ENCODE results near the gene PLEKHA5. TPM values are rescaled to one million over a fixed set of nuclear protein-coding genes. Genes with fewer than 3 reads are reported as not detected.

Gene PLEKHA5
- total and polyA plus RNA-seq, 2 of the 4 experiments (the other 2 are of a cell fraction), result 5.3 to 12.2 TPM

- no CpG with 5 or more reads among the region's 4 CpGs for WGBS, 2 experiments (ENCODE audit: extremely low coverage in 2 of 2, insufficient read length in 1 of 2)
- H3K23ac ChIP-seq (ENCODE audit: low read depth, low read length), result no peak overlapping the region
- no peak overlapping the region for H4K8ac ChIP-seq (ENCODE audit: low read depth in 2 of 2, low read length in 2 of 2)
- H2BK120ac ChIP-seq (ENCODE audit: low read depth, low read length), result no peak overlapping the region
- H3K36me3 ChIP-seq (ENCODE audit: control insufficient read depth, insufficient read depth, low read length), result no peaks in the 10 kb centered on the region; the same call in 1 of the 2 replicates
- ChIA-PET POLR2A (ENCODE audit: unreplicated experiment) (no interaction called here), CTCF (no interaction called here)
- intact Hi-C loops (cut with micrococcal nuclease) (no loop called here), dilution Hi-C loops (cut with HindIII; ENCODE audit: low sequenced_read_pairs, unreplicated experiment) (no loop called here), in situ Hi-C loops (cut with MboI; ENCODE audit: low sequenced_read_pairs) (no loop called here)
- no peak overlapping the region for H3K4me3 ChIP-seq (ENCODE audit: insufficient read depth, low read depth, low read length)
- no peak overlapping the region for H3K14ac ChIP-seq (replicated peaks; ENCODE audit: low read depth, low read length)
- H4K5ac ChIP-seq (ENCODE audit: low read depth, low read length), result no peak overlapping the region
- no peak overlapping the region for H3K56ac ChIP-seq (ENCODE audit: extremely low read depth, insufficient read depth, low read length)
- H3K18ac ChIP-seq (ENCODE audit: low read depth, low read length), result no peak overlapping the region
- H4K91ac ChIP-seq (ENCODE audit: insufficient read depth, low read depth, low read length), result no peak overlapping the region
- H2BK15ac ChIP-seq (ENCODE audit: low read depth, low read length), result no peak overlapping the region; the same call in 2 of the 3 replicates
- H4K20me1 ChIP-seq (ENCODE audit: insufficient read depth, low read length), result no peaks in the 10 kb centered on the region
- H3K27me3 ChIP-seq (ENCODE audit: control insufficient read depth, insufficient read depth, low read length), result no peaks in the 10 kb centered on the region
- H3K27ac ChIP-seq (ENCODE audit: insufficient read depth, low read length), result no peak overlapping the region
- H3K9me1 ChIP-seq (ENCODE audit: insufficient read depth, low read length), result no peaks in the 10 kb centered on the region
- no peak overlapping the region for H3K9ac ChIP-seq (ENCODE audit: low read depth, low read length)
- H2BK5ac ChIP-seq (ENCODE audit: low read depth, low read length, poor library complexity, severe bottlenecking), result no peak overlapping the region
- ATAC-seq (ENCODE audit: low read depth), result 0 out of 2 replicates have a peak, but pooled peaks have one; percentile 17
- H2BK20ac ChIP-seq (ENCODE audit: low read depth, low read length), result no peak overlapping the region
- H2AK9ac ChIP-seq (replicated peaks; ENCODE audit: low read depth, low read length, poor library complexity), result no peak overlapping the region
- no peak overlapping the region for H2AK5ac ChIP-seq (ENCODE audit: low read depth, low read length)
- peaks cover 5% of the 10 kb centered on the region; the same call in 1 of the 2 replicates for H3K9me3 ChIP-seq (ENCODE audit: control insufficient read depth, insufficient read depth, low read length)
- BruUV-seq (replicated peaks), result no TSS peak
- H3K4ac ChIP-seq (ENCODE audit: low read depth, low read length), result no peak overlapping the region
- TF ChIP-seq BHLHE40 (IDR thresholded peaks at IDR 0.05; ENCODE audit: low read depth, low read length), result 0 out of 2 replicates have a peak, but pooled peaks have one; percentile 38
- no peak for TF ChIP-seq CEBPB (IDR thresholded peaks at IDR 0.05; ENCODE audit: low read depth, low read length)
- no peak overlapping the region for H3K4me2 ChIP-seq (ENCODE audit: low read depth, low read length)
- peaks cover 12 to 37% of the 10 kb centered on the region in 2 experiments for H3K79me1 ChIP-seq (ENCODE audit: low read depth in 1 of 2, low read length in 2 of 2)
- DNase-seq, result no peak
- H3K4me1 ChIP-seq (ENCODE audit: control insufficient read depth, insufficient read depth, low read length), result peaks cover 3% of the 10 kb centered on the region
- H2AFZ ChIP-seq (replicated peaks; ENCODE audit: low read length, poor library complexity), result no peak overlapping the region
These were observed 77.1 kb downstream of the PLEKHA5 start for GRCh38 chr12:19206493-19207077.

Data from IMR-90 (cell line).